Liver (tissue), 9 donors: Measurements from ENCODE around the gene ING5. TPM values are rescaled to one million over a fixed set of nuclear protein-coding genes. Genes with fewer than 3 reads are reported as not detected.

ENCODE experiments used
- DNase-seq: peaks from one replicate; pipeline ENCODE4 v3.0.0-alpha.2; 2017; ENCODE audit warnings: low spot score
- H3K27ac ChIP-seq, 2 donors: one replicate each; pipeline ENCODE4 v1.7.0; 2013; ENCODE audit warnings: inconsistent platforms in 2 of 2, low read length in 2 of 2, control low read depth in 1 of 2, low read depth in 1 of 2, mild to moderate bottlenecking in 1 of 2
- H3K27me3 ChIP-seq, 4 donors: one replicate each; pipeline versions ENCODE4 v1.6.1 to v1.7.0; 2013; ENCODE audit warnings: low read length in 3 of 4, inconsistent platforms in 1 of 4, mild to moderate bottlenecking in 1 of 4, moderate library complexity in 1 of 4; ENCODE audit not compliant: control insufficient read depth in 4 of 4, insufficient read depth in 4 of 4
- H3K36me3 ChIP-seq, 4 donors: one replicate each; pipeline versions ENCODE4 v1.6.1 to v1.7.0; 2013; ENCODE audit warnings: low read length in 3 of 4, mild to moderate bottlenecking in 3 of 4, low read depth in 1 of 4, moderate library complexity in 1 of 4; ENCODE audit not compliant: control insufficient read depth in 4 of 4, insufficient read depth in 3 of 4
- H3K4me1 ChIP-seq, 4 donors: one replicate each; pipeline versions ENCODE4 v1.6.1 to v1.7.0; 2013; ENCODE audit warnings: low read length in 3 of 4, mild to moderate bottlenecking in 3 of 4, moderate library complexity in 1 of 4; ENCODE audit not compliant: control insufficient read depth in 4 of 4, insufficient read depth in 4 of 4
- H3K4me3 ChIP-seq, 3 donors: one replicate each; pipeline versions ENCODE4 v1.6.1 to v1.7.0; 2013; ENCODE audit warnings: low read length in 3 of 3, control low read depth in 1 of 3, low read depth in 1 of 3, mild to moderate bottlenecking in 1 of 3
- H3K9ac ChIP-seq, 2 donors: one replicate each; pipeline ENCODE4 v1.7.0; 2013; ENCODE audit warnings: low read length in 2 of 2, mild to moderate bottlenecking in 2 of 2, moderate library complexity in 2 of 2, control low read depth in 1 of 2, low read depth in 1 of 2
- H3K9me3 ChIP-seq, 4 donors: one replicate each; pipeline versions ENCODE4 v1.6.1 to v1.7.0; 2013; ENCODE audit warnings: low read length in 3 of 4; ENCODE audit not compliant: control insufficient read depth in 4 of 4
- EGR1 ChIP-seq, 2 donors: IDR thresholded peaks; 2 replicates each; pipeline ENCODE4 v1.6.1; 2016 to 2018; ENCODE audit warnings: antibody characterized with exemption in 2 of 2, low read depth in 2 of 2
- FOXA1 ChIP-seq: IDR thresholded peaks from 2 replicates; pipeline ENCODE4 v1.6.1; 2016; ENCODE audit warnings: antibody characterized with exemption
- FOXA2 ChIP-seq: IDR thresholded peaks from 2 replicates; pipeline ENCODE4 v1.6.1; 2016; ENCODE audit warnings: antibody characterized with exemption
- GABPA ChIP-seq, 2 donors: IDR thresholded peaks in 1 of 2; conservative IDR thresholded peaks in 1 of 2; 2 replicates each; pipeline ENCODE4 v1.6.1; 2016; ENCODE audit warnings: antibody characterized with exemption in 2 of 2, mild to moderate bottlenecking in 1 of 2, moderate library complexity in 1 of 2
- HNF4A ChIP-seq, 2 donors: conservative IDR thresholded peaks; 2 replicates each; pipeline ENCODE4 v1.6.1; 2016; ENCODE audit warnings: antibody characterized with exemption in 2 of 2, mild to moderate bottlenecking in 2 of 2
- HNF4G ChIP-seq: IDR thresholded peaks from 2 replicates; pipeline ENCODE4 v1.6.1; 2016; ENCODE audit warnings: antibody characterized with exemption
- JUND ChIP-seq, 2 donors: IDR thresholded peaks; 2 replicates each; pipeline ENCODE4 v1.6.1; 2016; ENCODE audit warnings: antibody characterized with exemption in 2 of 2
- NR2F2 ChIP-seq: IDR thresholded peaks from 2 replicates; pipeline ENCODE4 v1.6.1; 2016; ENCODE audit warnings: antibody characterized with exemption
- RAD21 ChIP-seq, 2 donors: IDR thresholded peaks; 2 replicates each; pipeline ENCODE4 v1.6.1; 2016; ENCODE audit warnings: antibody characterized with exemption in 2 of 2, mild to moderate bottlenecking in 2 of 2
- RXRA ChIP-seq, 2 donors: IDR thresholded peaks; 2 replicates each; pipeline ENCODE4 v1.6.1; 2017 to 2018; ENCODE audit warnings: antibody characterized with exemption in 2 of 2, mild to moderate bottlenecking in 1 of 2
- SP1 ChIP-seq: IDR thresholded peaks from 2 replicates; pipeline ENCODE4 v1.6.1; 2018; ENCODE audit warnings: antibody characterized with exemption, mild to moderate bottlenecking
- TAF1 ChIP-seq: conservative IDR thresholded peaks from 2 replicates; pipeline ENCODE4 v1.6.1; 2016; ENCODE audit warnings: antibody characterized with exemption, mild to moderate bottlenecking
- YY1 ChIP-seq: IDR thresholded peaks from 2 replicates; pipeline ENCODE4 v1.6.1; 2016; ENCODE audit warnings: antibody characterized with exemption, mild to moderate bottlenecking
- WGBS: extraction: QIAGEN DNeasy Blood & Tissue Kit; methylation state at CpG from one replicate; pipeline ENCODE4 v1.1.7; 2013; 5-methylcytosine and 5-hydroxymethylcytosine counted together
- polyA plus RNA-seq, 2 donors: library from polyadenylated mRNA; stranded (reverse) in 1 of 2; unstranded in 1 of 2; fragments of 200-250 nt in 1 of 2; fragments of >200 nt in 1 of 2; fragmentation: Nextera tagmentation in 1 of 2; extraction: Ambion mirVana in 1 of 2; gene quantifications; one replicate each; pipeline versions ENCODE4 v1.2.1 to v1.2.3, GENCODE V29; 2013 to 2015
- total RNA-seq, 2 donors: library from RNA; depleted of rRNA; stranded (reverse); fragments of >200 nt; gene quantifications; one replicate each; pipeline ENCODE4 v1.2.3, GENCODE V29; 2014
- TF ChIP-seq, protein P1 (sequence below): IDR thresholded peaks from 2 replicates; pipeline ENCODE4 v1.6.1; 2016; ENCODE audit warnings: antibody characterized with exemption, mild to moderate bottlenecking
- TF ChIP-seq, protein P2 (sequence below): IDR thresholded peaks from 2 replicates; pipeline ENCODE4 v1.6.1; 2016; ENCODE audit warnings: antibody characterized with exemption
- TF ChIP-seq, protein P3 (sequence below): fragments of 150-350 bp; IDR thresholded peaks from 2 replicates; pipeline ENCODE4 v1.5.1; 2017; ENCODE audit warnings: improper control_type of control experiment, low read depth, low read length; ENCODE audit not compliant: missing input control
- donor health status: healthy.
- donor health status: healthy.
- donor health status: healthy.
- donor health status: healthy.
- donor health status: healthy.

ING5 gene
- total and polyA plus RNA-seq, 4 donors = 7.2 to 24.2 (median 13.9) TPM

DNA sequence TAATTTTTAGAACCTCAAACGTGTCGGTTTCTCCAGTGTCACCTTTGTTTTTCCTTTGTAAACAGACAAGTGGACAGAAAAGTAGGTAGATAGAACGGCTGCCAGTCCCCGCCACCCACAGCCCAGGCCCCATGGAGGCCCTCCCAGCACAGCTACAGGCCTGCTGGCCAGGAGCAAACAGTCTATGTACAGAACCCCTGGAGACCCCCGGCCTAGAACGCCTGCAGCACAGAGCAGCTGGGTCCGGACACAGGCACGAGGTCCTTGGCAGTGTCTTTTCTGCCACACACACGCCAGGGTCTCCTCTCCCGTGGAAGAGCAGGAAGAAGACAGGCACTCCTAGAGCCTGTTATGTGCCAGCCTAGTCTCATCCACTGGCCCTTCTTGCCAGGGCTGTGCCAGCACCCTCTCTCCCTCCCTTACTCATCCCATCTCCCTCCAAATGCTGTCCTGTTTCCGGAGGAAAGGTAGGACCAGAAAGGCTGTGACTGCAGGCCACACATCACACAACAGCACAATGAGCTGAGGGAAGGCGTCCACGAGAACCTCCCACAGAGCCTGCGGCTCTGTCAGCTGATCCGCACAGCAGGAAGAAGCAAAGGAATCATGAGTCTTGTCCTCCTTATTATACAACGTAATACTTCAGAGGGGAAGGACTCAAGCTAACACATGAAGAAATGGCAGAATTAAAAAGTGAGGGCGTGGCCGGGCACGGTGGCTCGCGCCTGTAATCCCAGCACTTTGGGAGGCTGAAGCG lies 22.9 kb upstream of the ING5 start:
- H3K27ac ChIP-seq = no peak overlapping the region
- no peak overlapping the region for H3K4me3 ChIP-seq
- H3K4me1 ChIP-seq = no peaks in the 10 kb centered on the region
- peaks cover 0 to 13% (median under 1%) of the 10 kb centered on the region in 4 donors for H3K36me3 ChIP-seq
- H3K9me3 ChIP-seq = no peaks in the 10 kb centered on the region
- DNase-seq = no peak
- TF ChIP-seq NR2F2 (no peak), SP1 (no peak), GABPA (IDR thresholded peaks at IDR 0.05 in 1 of 2, conservative IDR thresholded peaks at IDR 0.05 in 1 of 2) (no peak)
- WGBS = 86% methylated on average over 22 of the region's 22 CpGs
- no peaks in the 10 kb centered on the region for H3K27me3 ChIP-seq
- H3K9ac ChIP-seq = no peak overlapping the region

DNA sequence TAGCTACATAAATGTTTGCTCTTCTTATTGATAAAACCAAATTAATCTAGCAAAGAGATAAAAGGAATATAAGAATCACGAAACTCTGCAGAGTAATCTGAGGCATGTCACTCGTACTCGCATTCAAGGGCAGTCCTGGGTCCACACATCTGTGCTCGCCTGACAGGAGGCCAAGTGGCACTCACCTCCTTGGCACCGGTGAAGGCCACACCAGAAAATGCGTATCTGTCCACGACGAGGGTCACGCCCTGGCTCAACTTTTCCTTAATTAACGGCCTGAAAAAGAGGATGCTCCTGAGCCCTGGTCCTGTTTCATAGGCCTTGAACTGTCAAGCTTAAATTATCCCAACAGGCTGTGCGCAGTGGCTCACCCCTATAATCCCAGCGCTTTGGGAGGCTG lies 21.8 kb upstream of the ING5 start:
- no peak for TF ChIP-seq RAD21 (IDR thresholded peaks at IDR 0.05)
- TF ChIP-seq SP1 = no peak
- no peak for TF ChIP-seq EGR1 (IDR thresholded peaks at IDR 0.05; ENCODE audit: low read depth in 2 of 2)
- TF ChIP-seq YY1 = no peak
- no peak for TF ChIP-seq FOXA2
- TF ChIP-seq NR2F2 = no peak
- TF ChIP-seq HNF4G = no peak
- no peak for TF ChIP-seq FOXA1
- TF ChIP-seq, protein P1, sequence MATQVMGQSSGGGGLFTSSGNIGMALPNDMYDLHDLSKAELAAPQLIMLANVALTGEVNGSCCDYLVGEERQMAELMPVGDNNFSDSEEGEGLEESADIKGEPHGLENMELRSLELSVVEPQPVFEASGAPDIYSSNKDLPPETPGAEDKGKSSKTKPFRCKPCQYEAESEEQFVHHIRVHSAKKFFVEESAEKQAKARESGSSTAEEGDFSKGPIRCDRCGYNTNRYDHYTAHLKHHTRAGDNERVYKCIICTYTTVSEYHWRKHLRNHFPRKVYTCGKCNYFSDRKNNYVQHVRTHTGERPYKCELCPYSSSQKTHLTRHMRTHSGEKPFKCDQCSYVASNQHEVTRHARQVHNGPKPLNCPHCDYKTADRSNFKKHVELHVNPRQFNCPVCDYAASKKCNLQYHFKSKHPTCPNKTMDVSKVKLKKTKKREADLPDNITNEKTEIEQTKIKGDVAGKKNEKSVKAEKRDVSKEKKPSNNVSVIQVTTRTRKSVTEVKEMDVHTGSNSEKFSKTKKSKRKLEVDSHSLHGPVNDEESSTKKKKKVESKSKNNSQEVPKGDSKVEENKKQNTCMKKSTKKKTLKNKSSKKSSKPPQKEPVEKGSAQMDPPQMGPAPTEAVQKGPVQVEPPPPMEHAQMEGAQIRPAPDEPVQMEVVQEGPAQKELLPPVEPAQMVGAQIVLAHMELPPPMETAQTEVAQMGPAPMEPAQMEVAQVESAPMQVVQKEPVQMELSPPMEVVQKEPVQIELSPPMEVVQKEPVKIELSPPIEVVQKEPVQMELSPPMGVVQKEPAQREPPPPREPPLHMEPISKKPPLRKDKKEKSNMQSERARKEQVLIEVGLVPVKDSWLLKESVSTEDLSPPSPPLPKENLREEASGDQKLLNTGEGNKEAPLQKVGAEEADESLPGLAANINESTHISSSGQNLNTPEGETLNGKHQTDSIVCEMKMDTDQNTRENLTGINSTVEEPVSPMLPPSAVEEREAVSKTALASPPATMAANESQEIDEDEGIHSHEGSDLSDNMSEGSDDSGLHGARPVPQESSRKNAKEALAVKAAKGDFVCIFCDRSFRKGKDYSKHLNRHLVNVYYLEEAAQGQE = no peak
- Histone ChIP-seq H3K9ac (no peak overlapping the region), H3K4me1 (no peaks in the 10 kb centered on the region), H3K9me3 (no peaks in the 10 kb centered on the region), H3K36me3 (peaks cover 0 to 13% (median under 1%) of the 10 kb centered on the region in 4 donors), H3K27me3 (no peaks in the 10 kb centered on the region), H3K27ac (no peak overlapping the region), H3K4me3 (no peak overlapping the region)
- WGBS = 94% methylated on average over 12 of the region's 12 CpGs
- no peak for DNase-seq

DNA sequence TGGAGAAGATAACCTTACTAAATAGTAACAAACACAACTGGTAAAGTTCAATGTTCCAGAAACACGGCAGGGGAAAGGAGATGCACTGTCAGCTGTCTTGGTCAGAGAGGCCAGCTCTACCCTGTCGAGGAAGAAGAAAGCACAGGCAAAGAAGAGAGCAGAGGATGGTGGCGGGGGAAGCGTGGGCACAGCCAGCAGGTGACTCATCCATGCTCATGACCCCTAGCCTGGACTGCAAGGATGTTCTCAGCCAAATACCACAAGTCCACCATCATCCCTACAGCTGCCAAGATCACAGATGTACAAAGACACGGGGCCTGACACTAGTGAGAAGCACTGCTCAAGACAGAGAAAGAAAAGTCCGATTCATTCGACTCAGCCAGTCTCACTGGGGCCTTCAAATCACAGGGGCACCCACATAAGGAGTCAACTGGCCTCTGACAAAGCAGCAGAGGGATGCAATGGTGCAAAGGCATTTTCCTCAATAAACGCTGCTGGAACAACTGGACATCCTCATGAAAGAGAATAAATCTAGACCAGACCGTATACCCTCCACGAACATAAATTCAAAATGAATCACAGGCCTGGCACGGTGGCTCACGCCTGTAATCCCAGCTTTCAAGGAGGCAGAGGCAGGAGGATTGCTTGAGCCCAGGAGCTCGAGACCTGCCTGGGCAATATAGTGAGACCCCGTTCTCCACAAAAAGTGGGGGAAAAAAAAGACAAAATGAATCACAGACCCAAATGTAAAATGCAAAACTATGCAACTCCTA lies 20.8 kb upstream of the ING5 start:
- H3K36me3 ChIP-seq = peaks cover 0 to 13% (median under 1%) of the 10 kb centered on the region in 4 donors
- no peak overlapping the region for H3K27ac ChIP-seq
- no peaks in the 10 kb centered on the region for H3K9me3 ChIP-seq
- no peaks in the 10 kb centered on the region for H3K27me3 ChIP-seq
- H3K4me3 ChIP-seq = no peak overlapping the region
- peaks cover 0 to 6% (median 6%) of the 10 kb centered on the region in 4 donors for H3K4me1 ChIP-seq
- 89% methylated on average over 14 of the region's 14 CpGs for WGBS
- H3K9ac ChIP-seq = no peak overlapping the region
- no peak for DNase-seq
- TF ChIP-seq FOXA2 (no peak), TAF1 (no peak), RXRA (IDR thresholded peaks at IDR 0.05) (no peak), SP1 (no peak), NR2F2 (no peak), YY1 (no peak), JUND (IDR thresholded peaks at IDR 0.05) (no peak), HNF4A (conservative IDR thresholded peaks at IDR 0.05) (no peak), HNF4G (no peak), RAD21 (IDR thresholded peaks at IDR 0.05) (no peak)
- TF ChIP-seq, protein P2, sequence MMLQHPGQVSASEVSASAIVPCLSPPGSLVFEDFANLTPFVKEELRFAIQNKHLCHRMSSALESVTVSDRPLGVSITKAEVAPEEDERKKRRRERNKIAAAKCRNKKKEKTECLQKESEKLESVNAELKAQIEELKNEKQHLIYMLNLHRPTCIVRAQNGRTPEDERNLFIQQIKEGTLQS = no peak
- TF ChIP-seq, protein P1 = no peak
- TF ChIP-seq, protein P3, sequence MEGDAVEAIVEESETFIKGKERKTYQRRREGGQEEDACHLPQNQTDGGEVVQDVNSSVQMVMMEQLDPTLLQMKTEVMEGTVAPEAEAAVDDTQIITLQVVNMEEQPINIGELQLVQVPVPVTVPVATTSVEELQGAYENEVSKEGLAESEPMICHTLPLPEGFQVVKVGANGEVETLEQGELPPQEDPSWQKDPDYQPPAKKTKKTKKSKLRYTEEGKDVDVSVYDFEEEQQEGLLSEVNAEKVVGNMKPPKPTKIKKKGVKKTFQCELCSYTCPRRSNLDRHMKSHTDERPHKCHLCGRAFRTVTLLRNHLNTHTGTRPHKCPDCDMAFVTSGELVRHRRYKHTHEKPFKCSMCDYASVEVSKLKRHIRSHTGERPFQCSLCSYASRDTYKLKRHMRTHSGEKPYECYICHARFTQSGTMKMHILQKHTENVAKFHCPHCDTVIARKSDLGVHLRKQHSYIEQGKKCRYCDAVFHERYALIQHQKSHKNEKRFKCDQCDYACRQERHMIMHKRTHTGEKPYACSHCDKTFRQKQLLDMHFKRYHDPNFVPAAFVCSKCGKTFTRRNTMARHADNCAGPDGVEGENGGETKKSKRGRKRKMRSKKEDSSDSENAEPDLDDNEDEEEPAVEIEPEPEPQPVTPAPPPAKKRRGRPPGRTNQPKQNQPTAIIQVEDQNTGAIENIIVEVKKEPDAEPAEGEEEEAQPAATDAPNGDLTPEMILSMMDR = no peak
